ENCODE measurements around the gene RFX8. TPM values are rescaled to one million over a fixed set of nuclear protein-coding genes. Genes with fewer than 3 reads are reported as not detected.
"Not testable (repeated sequence)": the region's sequence is repeated elsewhere in the genome, so short reads cannot be mapped to it uniquely, and the experiment has no call there.

RFX8 gene
- total and polyA plus RNA-seq, 2 donors: 0.30 to 0.69 TPM

DNA sequence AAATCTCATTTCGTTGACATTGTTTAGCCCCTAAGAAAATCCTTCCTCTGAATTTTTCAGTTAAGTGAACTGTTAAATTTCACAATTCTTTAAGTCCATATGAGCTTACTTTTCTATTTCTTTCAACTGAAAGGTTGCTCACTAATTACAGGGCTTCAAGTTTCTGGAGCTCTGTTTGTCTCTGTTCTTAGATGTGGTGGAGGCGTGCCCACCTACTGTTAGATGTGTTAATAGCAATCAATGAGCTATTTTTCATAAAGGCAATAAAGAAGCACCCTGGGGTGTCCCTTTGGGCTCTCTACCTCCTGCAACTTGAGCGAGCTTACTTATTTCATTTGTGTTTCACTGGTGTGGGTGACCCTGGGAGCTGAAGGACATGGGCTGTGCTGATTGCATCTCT is 112.6 kb downstream of the RFX8 start:
- WGBS: 82% methylated on average over 3 of the region's 3 CpGs
- no peak for DNase-seq (ENCODE audit: extremely low spot score)
- Histone ChIP-seq H3K4me1 (ENCODE audit: insufficient read depth) (no peaks in the 10 kb centered on the region), H3K36me3 (ENCODE audit: insufficient read depth) (no peaks in the 10 kb centered on the region), H3K4me3 (ENCODE audit: low read depth, low read length) (no peak overlapping the region), H3K27ac (ENCODE audit: low read depth) (no peak overlapping the region)

DNA sequence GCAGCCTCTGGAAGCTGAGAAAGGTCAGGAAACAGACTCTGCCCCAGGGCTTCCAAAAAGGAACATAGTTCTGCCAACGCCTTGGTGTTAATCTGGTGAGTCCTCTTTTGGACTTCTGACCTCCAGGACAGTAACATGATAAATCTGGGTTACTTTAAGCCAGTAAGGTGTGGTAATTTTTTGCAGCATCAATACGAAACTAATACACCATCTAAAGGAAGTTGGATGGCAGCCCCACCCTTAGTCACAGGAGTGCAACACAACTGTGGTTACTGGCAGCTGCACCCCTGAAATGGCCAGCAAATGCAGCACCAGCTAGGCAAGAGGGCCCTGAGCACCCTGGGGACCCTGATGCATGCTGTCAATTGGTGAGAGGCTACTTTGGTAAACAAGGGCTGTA is 113.4 kb downstream of the RFX8 start:
- no peaks in the 10 kb centered on the region for H3K36me3 ChIP-seq (ENCODE audit: insufficient read depth)
- no peak overlapping the region for H3K4me3 ChIP-seq (ENCODE audit: low read depth, low read length)
- WGBS: 60% methylated on average over 2 of the region's 2 CpGs

DNA sequence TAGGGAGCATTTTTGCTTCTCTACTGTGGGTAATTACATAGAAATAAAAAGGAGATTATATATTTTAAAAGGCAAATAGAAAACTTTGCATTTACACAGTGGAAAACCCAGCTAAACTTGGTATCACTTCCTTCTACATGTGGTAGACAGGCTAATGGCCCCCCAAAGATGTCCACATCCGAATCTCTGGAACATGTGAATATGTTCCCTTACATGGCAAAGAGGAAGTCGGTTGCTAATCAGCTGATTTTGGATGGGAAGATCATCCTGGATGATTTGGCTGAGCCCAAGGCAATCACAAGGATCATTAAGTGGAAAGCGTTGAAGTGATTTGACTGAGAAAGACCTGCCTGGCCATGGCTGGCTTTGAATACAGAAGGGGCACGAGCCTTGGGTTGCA is 113.8 kb downstream of the RFX8 start:
- Histone ChIP-seq H3K4me3 (ENCODE audit: low read depth, low read length) (no peak overlapping the region), H3K27ac (ENCODE audit: low read depth) (no peak overlapping the region), H3K36me3 (ENCODE audit: insufficient read depth) (no peaks in the 10 kb centered on the region), H3K4me1 (ENCODE audit: insufficient read depth) (no peaks in the 10 kb centered on the region)
- 69% methylated on average over 4 of the region's 4 CpGs for WGBS
- no peak for DNase-seq (ENCODE audit: extremely low spot score)

More for the DNA sequence above, 113.4 kb downstream of the RFX8 start:
- no peak overlapping the region for H3K27ac ChIP-seq (ENCODE audit: low read depth)
- DNase-seq (ENCODE audit: extremely low spot score): no peak
- no peaks in the 10 kb centered on the region for H3K4me1 ChIP-seq (ENCODE audit: insufficient read depth)

DNA sequence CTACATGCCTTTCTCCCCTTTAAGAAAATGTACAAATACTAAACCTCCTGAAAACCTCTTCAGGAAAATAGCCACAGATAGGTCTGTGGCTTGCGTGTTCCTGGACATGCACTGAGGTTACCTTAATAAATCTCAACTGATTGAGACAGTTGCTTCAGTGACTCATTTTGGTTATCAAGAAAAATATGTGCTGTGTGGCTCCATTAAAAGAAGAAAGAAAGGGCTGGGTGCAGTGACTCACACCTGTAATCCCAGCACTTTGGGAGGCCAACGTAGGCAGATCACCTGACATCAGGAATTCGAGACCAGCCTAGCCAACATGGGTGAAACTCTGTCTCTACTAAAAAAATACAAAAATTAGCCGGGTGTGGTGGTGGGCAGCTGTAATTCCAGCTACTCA is 114.7 kb downstream of the RFX8 start:
- no peak overlapping the region for H3K4me3 ChIP-seq (ENCODE audit: low read depth, low read length)
- 65% methylated on average over 4 of the region's 4 CpGs for WGBS
- H3K36me3 ChIP-seq (ENCODE audit: insufficient read depth): no peaks in the 10 kb centered on the region
- no peaks in the 10 kb centered on the region for H3K4me1 ChIP-seq (ENCODE audit: insufficient read depth)
- DNase-seq (ENCODE audit: extremely low spot score): no peak
- no peak overlapping the region for H3K27ac ChIP-seq (ENCODE audit: low read depth)

DNA sequence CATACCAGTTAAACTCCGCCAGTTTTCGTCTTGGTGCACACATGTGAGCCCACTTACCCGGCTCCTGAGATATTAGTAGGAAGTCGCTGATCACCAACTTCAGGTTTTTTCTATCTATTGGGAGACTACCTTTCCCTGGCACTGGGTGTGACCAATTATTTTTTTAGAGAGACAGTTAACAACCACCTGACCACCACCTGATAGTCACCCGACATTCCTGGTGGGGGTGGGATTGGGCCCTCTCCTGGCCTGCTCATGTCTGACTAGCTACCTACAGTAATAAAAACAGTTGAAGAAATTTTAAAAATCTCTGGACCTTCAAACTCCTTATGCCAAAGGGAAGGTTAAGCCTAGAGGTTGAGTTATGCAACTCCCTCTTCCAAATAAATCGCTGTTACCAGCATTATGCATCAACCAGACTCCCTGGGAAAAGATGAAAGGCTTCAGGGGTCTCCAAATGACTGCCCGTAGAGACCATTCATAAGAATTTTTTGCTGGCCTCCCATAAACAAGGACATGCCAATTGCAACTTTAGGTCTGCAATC is 115.4 kb downstream of the RFX8 start:
- DNase-seq (ENCODE audit: extremely low spot score): no peak
- H3K36me3 ChIP-seq (ENCODE audit: insufficient read depth): no peaks in the 10 kb centered on the region
- H3K27ac ChIP-seq (ENCODE audit: low read depth): no peak overlapping the region
- no peaks in the 10 kb centered on the region for H3K4me1 ChIP-seq (ENCODE audit: insufficient read depth)
- 89% methylated on average over 7 of the region's 7 CpGs for WGBS
- no peak overlapping the region for H3K4me3 ChIP-seq (ENCODE audit: low read depth, low read length)

DNA sequence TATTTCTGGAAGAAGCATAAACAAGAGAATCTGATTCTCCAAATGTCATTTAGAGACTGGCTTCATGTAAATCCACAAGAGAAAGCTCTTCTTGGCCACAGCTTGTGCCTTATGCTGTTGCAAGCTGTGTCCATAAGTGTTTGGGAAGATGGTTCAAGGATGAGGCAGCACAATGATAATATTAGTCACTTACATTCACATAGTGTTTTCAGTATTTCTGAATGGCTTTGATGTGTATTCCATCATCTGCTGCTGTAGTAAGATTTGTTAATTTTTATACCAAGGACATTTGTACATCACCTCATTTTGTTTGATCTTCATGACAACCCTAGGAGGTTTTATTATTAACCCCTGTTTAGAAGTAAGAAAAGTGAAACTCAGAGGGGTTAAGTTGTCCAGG is 117.5 kb downstream of the RFX8 start:
- DNase-seq (ENCODE audit: extremely low spot score): no peak
- no peaks in the 10 kb centered on the region for H3K36me3 ChIP-seq (ENCODE audit: insufficient read depth)
- H3K4me3 ChIP-seq (ENCODE audit: low read depth, low read length): no peak overlapping the region
- H3K4me1 ChIP-seq (ENCODE audit: insufficient read depth): no peaks in the 10 kb centered on the region
- H3K27ac ChIP-seq (ENCODE audit: low read depth): no peak overlapping the region

DNA sequence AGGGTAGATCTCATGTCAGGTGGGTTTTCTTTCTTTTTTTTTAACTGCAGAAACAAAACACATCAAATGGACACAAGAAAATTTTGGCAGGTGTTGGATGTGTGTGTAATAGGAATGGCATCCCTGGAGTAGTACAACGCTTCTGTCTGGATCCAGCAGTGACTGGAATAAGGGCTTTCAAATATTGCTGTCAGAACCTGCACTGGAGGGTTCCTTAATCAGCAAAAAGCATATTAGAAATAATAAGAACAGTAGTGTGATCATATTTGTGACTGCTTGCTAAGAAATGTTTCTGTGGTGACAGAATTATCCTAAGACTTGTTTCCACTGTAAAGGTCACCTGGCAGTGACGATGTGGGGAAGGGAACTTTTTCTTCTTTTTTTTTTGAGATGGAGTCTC is 118.4 kb downstream of the RFX8 start:
- no peak for DNase-seq (ENCODE audit: extremely low spot score)
- Histone ChIP-seq H3K4me3 (ENCODE audit: low read depth, low read length) (no peak overlapping the region), H3K27ac (ENCODE audit: low read depth) (no peak overlapping the region), H3K4me1 (ENCODE audit: insufficient read depth) (no peaks in the 10 kb centered on the region), H3K36me3 (ENCODE audit: insufficient read depth) (no peaks in the 10 kb centered on the region)
- 65% methylated on average over 2 of the region's 2 CpGs for WGBS

DNA sequence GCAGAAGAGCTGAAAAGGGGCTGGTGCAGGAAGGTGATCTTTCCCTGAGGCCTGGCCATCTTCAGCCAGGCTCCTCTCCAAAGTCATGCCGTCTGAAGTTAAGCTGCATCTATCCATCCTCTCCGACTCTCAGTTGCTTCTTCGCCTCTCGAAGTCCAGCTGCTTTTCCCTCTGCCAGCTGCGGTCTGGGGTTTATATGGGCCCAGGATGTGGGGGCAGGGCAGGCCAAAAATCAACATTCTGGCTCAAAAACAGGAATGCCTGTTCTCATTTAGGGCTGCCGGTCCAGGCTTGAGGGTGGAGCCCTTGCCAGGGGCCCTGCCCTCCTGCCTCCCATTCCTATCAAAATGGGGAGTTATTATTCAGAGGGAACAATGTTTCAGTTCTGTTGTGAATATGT is 118.9 kb downstream of the RFX8 start:
- no peak overlapping the region for H3K27ac ChIP-seq (ENCODE audit: low read depth)
- no peaks in the 10 kb centered on the region for H3K36me3 ChIP-seq (ENCODE audit: insufficient read depth)
- 62% methylated on average over 6 of the region's 6 CpGs for WGBS
- no peak for DNase-seq (ENCODE audit: extremely low spot score)
- no peaks in the 10 kb centered on the region for H3K4me1 ChIP-seq (ENCODE audit: insufficient read depth)
- H3K4me3 ChIP-seq (ENCODE audit: low read depth, low read length): no peak overlapping the region

DNA sequence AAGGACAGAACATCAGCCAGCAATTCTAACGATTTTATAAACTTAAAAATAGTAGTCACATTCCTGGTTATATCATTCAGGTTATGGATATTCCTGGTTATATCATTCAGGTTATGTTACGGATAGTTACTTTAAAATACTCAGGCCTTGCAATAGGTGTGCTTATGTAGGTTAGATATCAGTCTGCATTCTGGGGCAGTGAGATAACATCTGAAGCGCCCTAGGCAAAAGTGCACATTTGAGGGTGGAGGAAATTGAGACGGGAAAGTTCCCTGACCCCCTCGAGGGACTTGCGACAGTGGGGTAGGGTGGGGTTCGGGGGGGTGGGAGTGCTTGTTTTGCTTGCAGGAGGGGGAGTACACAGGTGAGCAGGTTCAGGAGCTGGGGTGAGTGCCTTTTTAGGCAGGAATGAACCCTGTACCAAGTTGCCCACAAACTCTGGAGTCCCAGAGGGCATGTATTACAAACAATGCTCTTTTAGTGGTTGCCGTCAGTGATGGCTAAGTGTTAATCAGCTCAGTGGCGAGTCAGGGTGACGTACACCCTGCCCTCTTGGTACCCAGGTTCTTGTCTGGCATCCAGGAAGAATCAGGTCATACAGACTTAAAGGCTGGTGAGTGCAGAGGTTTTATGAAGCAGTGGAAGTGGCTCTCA is 119.4 kb downstream of the RFX8 start:
- H3K4me1 ChIP-seq (ENCODE audit: insufficient read depth): no peaks in the 10 kb centered on the region
- 81% methylated on average over 10 of the region's 10 CpGs for WGBS
- H3K27ac ChIP-seq (ENCODE audit: low read depth): no peak overlapping the region
- no peaks in the 10 kb centered on the region for H3K36me3 ChIP-seq (ENCODE audit: insufficient read depth)
- DNase-seq (ENCODE audit: extremely low spot score): no peak
- no peak overlapping the region for H3K4me3 ChIP-seq (ENCODE audit: low read depth, low read length)

DNA sequence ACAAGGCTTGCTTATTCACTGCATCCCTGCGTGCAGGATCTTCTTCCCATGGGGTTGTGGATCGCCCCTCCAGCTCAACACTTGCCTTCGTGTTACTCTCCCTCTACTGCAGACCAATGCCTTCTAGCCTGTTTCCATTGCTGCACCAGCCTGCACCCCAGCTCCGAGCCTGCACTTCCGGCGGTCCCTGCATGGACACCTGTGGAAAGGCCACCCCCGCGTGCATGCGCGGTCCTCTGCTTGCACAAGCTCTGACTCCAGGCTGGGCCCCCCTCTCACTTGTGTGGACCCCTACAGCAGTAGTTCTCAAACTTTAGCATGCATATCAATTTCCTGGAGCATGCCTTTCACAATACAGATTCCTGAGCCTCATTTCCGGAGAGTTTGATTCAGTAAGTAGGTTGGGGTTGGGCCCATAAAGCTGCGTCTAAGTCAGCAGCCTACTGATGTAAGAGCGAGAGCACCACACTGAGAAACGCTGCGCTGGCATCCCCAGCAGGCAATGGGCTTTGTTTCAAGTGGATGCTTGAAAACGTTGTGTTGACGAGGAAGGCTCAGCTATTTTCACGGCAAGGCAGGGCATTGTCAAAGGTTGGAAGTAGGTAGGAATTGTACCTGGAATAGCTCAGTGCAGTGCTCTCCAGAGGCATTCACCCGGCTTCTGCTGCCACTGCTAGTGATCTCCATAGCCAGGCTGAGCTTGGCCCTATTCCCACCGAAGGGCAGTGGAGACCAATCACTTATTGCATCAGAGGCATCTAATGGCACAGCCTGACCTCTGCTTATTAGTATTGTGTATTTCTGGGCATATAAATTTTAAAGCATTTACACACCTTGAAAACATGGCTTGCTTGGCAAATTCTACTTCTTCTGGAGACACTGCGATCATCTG is 120.2 kb downstream of the RFX8 start:
- H3K4me3 ChIP-seq (ENCODE audit: low read depth, low read length): no peak overlapping the region
- H3K27ac ChIP-seq (ENCODE audit: low read depth): no peak overlapping the region
- no peak for DNase-seq (ENCODE audit: extremely low spot score)
- H3K36me3 ChIP-seq (ENCODE audit: insufficient read depth): no peaks in the 10 kb centered on the region
- WGBS: 86% methylated on average over 21 of the region's 21 CpGs
- H3K4me1 ChIP-seq (ENCODE audit: insufficient read depth): no peaks in the 10 kb centered on the region

DNA sequence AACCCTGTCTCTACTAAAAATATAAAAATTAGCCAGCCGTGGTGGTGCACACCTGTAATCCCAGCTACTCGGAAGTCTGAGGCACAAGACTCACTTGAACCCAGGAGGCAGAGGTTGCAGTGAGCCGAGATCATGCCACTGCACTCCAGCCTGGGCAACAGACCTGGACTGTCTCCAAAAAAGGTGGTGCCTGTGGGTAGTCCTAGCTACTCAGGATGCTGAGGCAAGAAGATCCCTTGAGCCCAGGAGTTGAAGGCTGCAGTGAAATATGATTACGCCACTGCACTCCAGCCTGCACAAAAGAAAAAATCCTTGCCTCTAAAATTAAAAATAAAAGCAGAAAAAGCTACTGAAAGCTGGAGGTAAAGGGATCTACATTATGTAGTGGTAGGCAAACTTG is 122.3 kb downstream of the RFX8 start:
- not testable (repeated sequence) for H3K4me3 ChIP-seq (ENCODE audit: low read depth, low read length); H3K36me3 ChIP-seq (ENCODE audit: insufficient read depth); H3K4me1 ChIP-seq (ENCODE audit: insufficient read depth); H3K27ac ChIP-seq (ENCODE audit: low read depth); DNase-seq (ENCODE audit: extremely low spot score)
- WGBS: 88% methylated on average over 4 of the region's 4 CpGs

DNA sequence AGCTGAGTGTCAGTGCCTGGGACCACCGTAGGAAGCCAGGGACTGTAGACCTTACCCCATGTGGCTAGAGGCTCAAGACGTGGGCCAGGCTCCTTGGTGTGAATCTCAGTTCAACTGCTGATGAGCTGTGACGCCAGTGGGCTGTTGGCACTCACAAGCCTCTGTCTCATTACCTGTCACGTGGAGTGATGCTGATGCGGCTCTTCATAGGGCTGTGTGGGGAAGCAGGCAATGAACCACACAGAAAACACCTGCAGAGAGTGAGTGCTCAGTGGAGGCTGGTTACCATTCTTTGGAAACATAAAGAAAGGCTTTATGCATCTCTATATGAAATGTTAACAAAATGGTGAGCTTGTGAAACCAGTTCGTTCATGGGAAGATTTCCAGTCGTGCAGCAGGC is 123.7 kb downstream of the RFX8 start:
- H3K27ac ChIP-seq (ENCODE audit: low read depth): no peak overlapping the region
- 88% methylated on average over 7 of the region's 7 CpGs for WGBS

DNA sequence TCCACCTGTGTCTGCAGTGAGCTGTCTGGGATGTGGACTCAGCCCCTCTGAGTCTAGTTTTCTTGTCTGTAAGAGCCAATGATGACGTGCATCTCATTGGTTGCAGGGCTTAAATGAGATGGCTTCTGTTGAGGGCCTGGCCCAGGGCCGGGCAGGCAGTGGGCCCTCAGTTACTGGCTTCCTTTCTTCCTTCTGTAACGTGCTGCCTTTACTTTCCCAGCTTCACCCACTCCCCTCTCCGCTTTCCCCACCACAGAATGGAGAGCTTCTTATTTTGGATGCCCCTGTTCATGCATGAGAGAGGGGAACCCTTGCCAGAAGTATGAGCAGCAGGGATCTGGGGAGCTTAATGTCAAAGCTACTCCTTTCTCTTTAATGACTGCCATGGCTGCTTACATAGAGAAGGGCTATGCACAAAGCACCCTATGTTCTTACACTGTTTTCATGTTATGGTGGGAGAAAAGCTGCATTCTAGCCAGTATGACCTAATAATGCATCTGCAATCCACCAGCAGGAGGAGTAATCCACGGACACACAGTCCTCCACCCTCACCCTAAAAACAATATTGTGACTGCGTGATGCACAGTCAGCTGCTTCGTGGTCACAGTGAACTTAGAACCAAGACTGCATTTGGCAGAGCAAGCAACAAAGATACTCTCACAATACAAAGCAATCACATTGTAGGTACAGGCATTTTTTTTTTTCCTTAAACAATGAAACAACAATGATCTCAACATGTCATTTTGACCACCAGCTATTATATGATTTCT is 124.8 kb downstream of the RFX8 start:
- DNase-seq (ENCODE audit: extremely low spot score): no peak
- no peak overlapping the region for H3K27ac ChIP-seq (ENCODE audit: low read depth)
- H3K36me3 ChIP-seq (ENCODE audit: insufficient read depth): no peaks in the 10 kb centered on the region
- H3K4me3 ChIP-seq (ENCODE audit: low read depth, low read length): no peak overlapping the region
- WGBS: 72% methylated on average over 7 of the region's 7 CpGs
- H3K4me1 ChIP-seq (ENCODE audit: insufficient read depth): no peaks in the 10 kb centered on the region

More for the DNA sequence above, 123.7 kb downstream of the RFX8 start:
- H3K4me1 ChIP-seq (ENCODE audit: insufficient read depth): no peaks in the 10 kb centered on the region
- no peak for DNase-seq (ENCODE audit: extremely low spot score)
- H3K36me3 ChIP-seq (ENCODE audit: insufficient read depth): no peaks in the 10 kb centered on the region
- no peak overlapping the region for H3K4me3 ChIP-seq (ENCODE audit: low read depth, low read length)
